ENCODE measurements around the gene PIAS4. TPM values are rescaled to one million over a fixed set of nuclear protein-coding genes. Genes with fewer than 3 reads are reported as not detected.

PIAS4 gene
- total and polyA plus RNA-seq, 9 of the 15 experiments (the other 6 are each of a cell fraction or from before 2014, with no cell fraction given) = 0.27 to 34.9 (median 14.4) TPM

DNA sequence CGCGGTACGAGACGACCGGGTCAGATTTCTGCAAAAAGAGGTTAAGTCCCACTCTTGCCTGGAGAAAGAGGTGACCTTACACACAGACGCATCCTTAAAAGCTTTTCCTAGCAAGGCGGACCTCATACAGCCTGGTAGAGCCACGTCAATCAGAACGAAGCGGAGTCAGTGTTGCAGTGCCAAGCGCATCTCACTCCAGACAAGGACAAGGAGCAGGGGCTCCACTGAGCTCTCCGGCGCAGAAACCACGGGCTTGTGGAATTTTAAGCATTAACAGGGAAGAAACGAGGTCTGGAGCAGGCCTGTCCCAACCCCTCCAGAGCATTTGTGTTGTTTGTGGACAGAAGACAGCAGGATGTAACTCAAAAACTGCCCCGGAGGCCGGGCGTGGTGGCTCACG, 29.4 kb upstream of the PIAS4 start:
- Histone ChIP-seq H4K20me1 (replicated peaks; ENCODE audit: control insufficient read depth, insufficient read depth, low read length) (peaks cover 72% of the 10 kb centered on the region), H3K79me2 (ENCODE audit: control insufficient read depth, insufficient read depth, low read length) (peaks cover 59% of the 10 kb centered on the region), H3K27ac (ENCODE audit: extremely low read depth, low read depth, low read length) (no peak overlapping the region), H3K36me3 (ENCODE audit: control insufficient read depth, insufficient read depth, low read length) (peaks cover 82% of the 10 kb centered on the region), H3K4me2 (ENCODE audit: insufficient read depth, low read length) (no peak overlapping the region), H3K27me3 (ENCODE audit: control insufficient read depth in 2 of 2, insufficient read depth in 2 of 2, low read length in 2 of 2) (no peaks in the 10 kb centered on the region), H3K9me3 (replicated peaks; ENCODE audit: control insufficient read depth, insufficient read depth, low read depth, low read length) (no peaks in the 10 kb centered on the region), H3K4me3 (no peak overlapping the region), H2AFZ (ENCODE audit: low read depth, low read length) (no peak overlapping the region), H3K4me1 (replicated peaks in 1 of 2; ENCODE audit: control insufficient read depth in 2 of 2, insufficient read depth in 2 of 2, low read length in 2 of 2) (peaks cover 3 to 62% of the 10 kb centered on the region in 2 experiments; a peak in 4 of 5 replicates), H3K9ac (ENCODE audit: insufficient read depth in 1 of 2, low read depth in 2 of 2, low read length in 2 of 2) (0 out of 4 replicates have a peak overlapping the region, but pooled peaks of 1 of the 2 experiments have one; percentile 1), H3K9me1 (ENCODE audit: control insufficient read depth, insufficient read depth, low read length) (peaks cover 24% of the 10 kb centered on the region)
- FAIRE-seq (no peak), ATAC-seq (no peak), DNase-seq (ENCODE audit: extremely low read depth in 1 of 4, low spot score in 3 of 4) (no peak)
- no TSS peak for BruUV-seq (replicated peaks)
- in situ Hi-C loops (cut with MboI) (no loop called here), intact Hi-C loops (cut with micrococcal nuclease) (no loop called here)
- CTCF ChIA-PET (ENCODE audit: low intra/inter-chr PET ratio) = no interaction called here
- 99% methylated on average over 11 of the region's 19 CpGs for WGBS (ENCODE audit: insufficient coverage, low coverage, missing lambda C conversion rate)
- no peak for TF ChIP-seq SMARCA5 (IDR thresholded peaks at IDR 0.05)
- no peak for TF ChIP-seq SRSF9 (IDR thresholded peaks at IDR 0.05; ENCODE audit: borderline replicate concordance, low read depth, low read length)
- no peak for TF ChIP-seq SMARCE1 (IDR thresholded peaks at IDR 0.05)
- 0 out of 2 replicates have a peak, but pooled peaks have one; percentile 18 for TF ChIP-seq ZBTB1 (CRISPR knock-in tag; IDR thresholded peaks at IDR 0.05; ENCODE audit: borderline replicate concordance, low read depth)
- no peak for TF ChIP-seq ZNF165 (CRISPR knock-in tag; IDR thresholded peaks at IDR 0.05; ENCODE audit: borderline replicate concordance)
- no peak for TF ChIP-seq SRSF7 (optimal IDR thresholded peaks at IDR 0.05; ENCODE audit: low read depth, low read length)
- TF ChIP-seq, protein P1, sequence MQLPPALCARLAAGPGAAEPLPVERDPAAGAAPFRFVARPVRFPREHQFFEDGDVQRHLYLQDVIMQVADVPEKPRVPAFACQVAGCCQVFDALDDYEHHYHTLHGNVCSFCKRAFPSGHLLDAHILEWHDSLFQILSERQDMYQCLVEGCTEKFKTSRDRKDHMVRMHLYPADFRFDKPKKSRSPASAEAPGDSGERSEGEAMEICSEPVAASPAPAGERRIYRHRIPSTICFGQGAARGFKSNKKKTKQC (CRISPR knock-in tag; IDR thresholded peaks at IDR 0.05) = no peak
- TF ChIP-seq ATF7 (IDR thresholded peaks at IDR 0.05) = no peak
- peak; percentile 7; the same call in 1 of the 2 replicates for TF ChIP-seq KAT7 (CRISPR knock-in tag; IDR thresholded peaks at IDR 0.05; ENCODE audit: borderline replicate concordance)
- no peak for TF ChIP-seq CREB1 (IDR thresholded peaks at IDR 0.05)
- TF ChIP-seq CREB1 (CRISPR knock-in tag; IDR thresholded peaks at IDR 0.05) = 0 out of 2 replicates have a peak, but pooled peaks have one; percentile 14
- TF ChIP-seq ZNF57 (CRISPR knock-in tag; IDR thresholded peaks at IDR 0.05) = no peak
- TF ChIP-seq, protein P2, sequence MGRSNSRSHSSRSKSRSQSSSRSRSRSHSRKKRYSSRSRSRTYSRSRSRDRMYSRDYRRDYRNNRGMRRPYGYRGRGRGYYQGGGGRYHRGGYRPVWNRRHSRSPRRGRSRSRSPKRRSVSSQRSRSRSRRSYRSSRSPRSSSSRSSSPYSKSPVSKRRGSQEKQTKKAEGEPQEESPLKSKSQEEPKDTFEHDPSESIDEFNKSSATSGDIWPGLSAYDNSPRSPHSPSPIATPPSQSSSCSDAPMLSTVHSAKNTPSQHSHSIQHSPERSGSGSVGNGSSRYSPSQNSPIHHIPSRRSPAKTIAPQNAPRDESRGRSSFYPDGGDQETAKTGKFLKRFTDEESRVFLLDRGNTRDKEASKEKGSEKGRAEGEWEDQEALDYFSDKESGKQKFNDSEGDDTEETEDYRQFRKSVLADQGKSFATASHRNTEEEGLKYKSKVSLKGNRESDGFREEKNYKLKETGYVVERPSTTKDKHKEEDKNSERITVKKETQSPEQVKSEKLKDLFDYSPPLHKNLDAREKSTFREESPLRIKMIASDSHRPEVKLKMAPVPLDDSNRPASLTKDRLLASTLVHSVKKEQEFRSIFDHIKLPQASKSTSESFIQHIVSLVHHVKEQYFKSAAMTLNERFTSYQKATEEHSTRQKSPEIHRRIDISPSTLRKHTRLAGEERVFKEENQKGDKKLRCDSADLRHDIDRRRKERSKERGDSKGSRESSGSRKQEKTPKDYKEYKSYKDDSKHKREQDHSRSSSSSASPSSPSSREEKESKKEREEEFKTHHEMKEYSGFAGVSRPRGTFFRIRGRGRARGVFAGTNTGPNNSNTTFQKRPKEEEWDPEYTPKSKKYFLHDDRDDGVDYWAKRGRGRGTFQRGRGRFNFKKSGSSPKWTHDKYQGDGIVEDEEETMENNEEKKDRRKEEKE (IDR thresholded peaks at IDR 0.05; ENCODE audit: borderline replicate concordance in 1 of 2, control insufficient read depth in 1 of 2, low read depth in 2 of 2, low read length in 1 of 2) = no peak
- TF ChIP-seq RAD51 (IDR thresholded peaks at IDR 0.05; ENCODE audit: borderline replicate concordance, low read depth) = no peak
- no peak for TF ChIP-seq NFE2L1 (tag; IDR thresholded peaks at IDR 0.05; ENCODE audit: borderline replicate concordance, low read depth)
- POLR2A ChIA-PET = interaction anchor here (0.6 to 9.7 kb wide), 3 partner anchors 9 to 28 kb away, joined by 3 to 215 read pairs (median 3); partner anchors contain the start of gene DAPK3
